GM18499 (cell line): Measurements from ENCODE around the gene BRPF1.
"Not testable (repeated sequence)": the region's sequence is repeated elsewhere in the genome, so short reads cannot be mapped to it uniquely, and the experiment has no call there.

ENCODE experiments used
- ATAC-seq: cut with Tn5 transposase; IDR thresholded peaks from one replicate; pipeline ENCODE4 v1.9.1; 2021; ENCODE audit warnings: moderate number of reproducible peaks; ENCODE audit not compliant: insufficient read depth, unreplicated experiment

Gene BRPF1

GRCh38 chr3:9765865-9766264 is 34.3 kb downstream of the BRPF1 start:
- no peak for ATAC-seq

- no peak for ATAC-seq
Observed at GRCh38 chr3:9767418-9767817, 35.9 kb downstream of the BRPF1 start.

DNA sequence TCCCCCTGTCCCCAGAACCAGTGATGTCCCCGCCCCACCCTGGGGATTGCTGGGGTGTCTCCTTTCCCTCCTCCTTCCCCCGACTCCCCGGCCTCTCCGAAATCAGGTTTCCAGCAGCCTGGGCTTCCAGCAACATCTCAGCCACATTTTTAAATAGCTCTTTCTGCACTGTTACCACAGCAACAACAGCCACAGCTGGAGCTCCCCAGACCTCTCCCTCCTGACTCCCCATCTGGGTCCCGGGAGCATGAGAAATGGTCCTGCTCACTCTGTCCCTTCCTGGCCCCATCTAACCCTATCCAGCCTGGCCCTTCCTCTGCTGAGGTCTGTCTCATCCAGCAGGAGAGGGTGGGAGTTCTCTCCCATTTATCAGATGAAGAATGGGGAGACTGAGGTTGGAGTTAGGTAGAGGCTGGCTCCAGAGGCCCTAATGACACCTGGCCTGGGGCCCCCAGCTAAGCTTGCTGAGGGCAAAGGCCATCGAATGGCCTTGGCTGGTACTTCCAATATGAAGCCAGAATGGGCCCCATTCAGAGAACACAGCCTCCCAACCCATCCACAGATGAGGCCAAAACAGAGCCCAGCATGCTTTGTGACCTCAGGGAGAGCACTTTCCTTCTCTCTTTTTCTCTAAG is 36.7 kb downstream of the BRPF1 start:
- ATAC-seq, result no peak

GRCh38 chr3:9769012-9769411 is 37.5 kb downstream of the BRPF1 start:
- ATAC-seq, result no peak

- ATAC-seq, result no peak
Observed at GRCh38 chr3:9769426-9770275, 38.1 kb downstream of the BRPF1 start, which contains the start of gene CAMK1. CAMK1 (minus strand) TSS chr3:9769947; CDS start chr3:9767749, 2,198 bp downstream.

DNA sequence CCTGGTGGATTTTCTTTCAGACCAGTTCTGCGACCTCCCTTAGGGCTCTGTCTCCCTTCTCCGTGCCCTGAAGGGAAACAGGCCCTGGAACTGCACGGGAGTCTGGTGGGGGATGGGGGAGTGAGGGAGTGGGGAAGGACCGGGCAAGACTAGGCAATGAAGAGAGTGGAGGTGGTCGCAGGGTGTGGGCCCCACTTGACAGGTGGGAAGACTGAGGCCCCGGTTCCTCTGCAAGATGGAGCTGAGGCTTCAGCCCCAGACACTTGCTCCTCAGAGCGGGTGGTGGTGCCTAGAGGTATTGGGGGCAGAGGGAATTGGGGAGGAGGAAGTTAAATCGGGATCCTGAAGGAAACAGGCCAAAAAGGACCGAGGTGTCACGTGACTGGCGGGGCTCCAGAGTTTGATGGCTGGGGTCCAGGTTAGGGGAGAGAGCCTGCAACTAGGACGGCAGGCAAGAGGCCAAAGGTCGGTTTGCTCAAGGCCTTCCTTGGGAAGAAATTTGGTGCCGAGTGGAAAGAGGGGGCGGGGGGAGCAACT is 38.8 kb downstream of the BRPF1 start:
- ATAC-seq, result no peak

DNA sequence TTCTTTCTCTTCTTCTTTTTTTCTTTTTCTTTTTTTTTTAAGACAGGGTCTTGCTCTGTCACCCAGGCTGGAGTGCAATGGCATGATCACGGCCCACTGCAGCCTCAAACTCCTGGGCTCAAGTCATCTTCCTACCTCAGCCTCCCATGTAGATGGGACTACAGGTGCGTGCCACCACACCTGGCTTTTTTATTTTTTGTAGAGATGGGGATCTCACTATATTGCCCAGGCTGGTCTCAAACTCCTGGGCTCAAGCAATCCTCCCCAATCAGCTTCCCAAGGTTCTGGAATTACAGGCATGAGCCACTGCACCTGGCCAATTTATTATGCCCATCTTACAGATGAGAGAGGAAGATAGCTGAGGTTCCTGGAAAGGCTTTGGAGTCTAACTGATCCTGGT is 39.5 kb downstream of the BRPF1 start:
- not testable (repeated sequence) for ATAC-seq

DNA sequence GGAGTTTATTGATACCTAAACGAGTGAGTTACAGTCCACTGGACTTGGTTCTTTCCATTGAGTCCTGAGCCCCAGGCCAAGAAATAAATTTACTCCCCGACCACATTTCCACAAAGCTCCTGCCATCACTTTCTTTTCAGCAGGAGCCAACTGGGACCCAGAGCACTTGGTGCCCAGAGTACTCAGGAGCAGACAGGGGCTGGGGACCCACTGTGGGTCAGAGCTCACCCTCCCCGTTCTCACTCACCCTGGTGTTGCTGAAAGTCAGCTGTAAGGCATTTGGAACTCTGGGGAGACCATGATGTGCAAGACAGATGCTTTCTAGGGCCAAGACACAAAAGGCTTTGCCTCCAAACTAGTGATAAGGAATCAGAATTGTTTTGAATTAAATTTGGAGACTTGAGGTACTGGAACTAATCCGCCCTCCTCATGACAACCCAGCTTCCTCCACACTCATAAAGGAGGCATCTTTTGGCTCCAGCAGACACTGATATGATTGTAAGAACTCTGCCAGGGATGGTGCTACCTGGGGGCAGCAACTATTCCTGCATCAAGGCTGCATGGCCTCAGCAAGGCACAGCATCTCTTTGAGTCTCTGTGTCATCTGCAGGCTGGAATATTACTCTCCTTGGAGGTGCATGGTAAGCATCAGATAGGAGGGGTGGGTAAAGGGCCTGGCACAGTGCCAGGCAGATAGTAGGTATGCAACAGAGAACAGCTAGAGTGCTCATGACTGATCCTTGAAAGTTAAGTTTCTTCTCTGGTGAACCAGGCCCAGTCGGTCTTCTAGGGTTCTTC is 45.6 kb downstream of the BRPF1 start:
- no peak for ATAC-seq

DNA sequence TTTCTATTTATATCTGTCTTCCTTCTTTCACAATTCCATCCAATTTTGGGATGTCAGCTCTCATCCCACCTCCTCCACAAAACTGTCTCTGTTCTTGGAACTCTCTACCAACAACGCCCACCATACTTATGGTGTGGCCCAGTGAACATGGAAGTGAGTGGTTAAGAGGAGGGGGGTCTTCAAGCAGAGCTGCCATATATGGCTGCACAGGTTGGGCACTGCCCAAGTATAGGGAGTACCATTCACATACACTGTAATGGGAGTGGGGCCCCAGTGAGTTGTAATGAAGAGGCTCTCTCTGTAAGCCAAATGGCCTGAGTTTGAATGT is 46.1 kb downstream of the BRPF1 start:
- no peak for ATAC-seq

GRCh38 chr3:9778143-9779074 is 46.9 kb downstream of the BRPF1 start:
- ATAC-seq, result no peak

DNA sequence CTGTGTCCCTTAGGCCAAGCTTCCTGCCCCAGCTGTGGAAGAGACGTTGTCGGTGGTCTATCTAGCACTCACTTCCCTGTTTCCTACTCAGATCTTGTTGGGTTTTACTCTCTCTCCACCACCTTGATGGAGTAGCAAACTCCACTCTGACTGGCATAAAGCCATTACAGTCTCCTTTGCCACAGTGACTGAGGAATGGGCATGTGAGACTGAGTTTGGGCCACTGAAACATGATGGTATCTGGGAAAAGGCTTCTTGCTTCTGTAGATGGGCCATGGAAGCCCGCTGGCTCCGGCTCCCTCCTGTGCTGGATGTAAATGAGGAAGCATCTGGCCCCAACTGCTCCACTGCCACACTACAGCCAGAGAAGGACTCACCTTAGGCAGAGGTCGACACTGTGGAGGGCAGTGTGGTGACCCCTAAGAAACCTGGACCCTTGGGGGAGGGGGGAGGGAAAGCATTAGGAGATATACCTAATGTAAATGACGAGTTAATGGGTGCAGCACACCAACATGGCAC is 47.6 kb downstream of the BRPF1 start:
- ATAC-seq, result no peak

DNA sequence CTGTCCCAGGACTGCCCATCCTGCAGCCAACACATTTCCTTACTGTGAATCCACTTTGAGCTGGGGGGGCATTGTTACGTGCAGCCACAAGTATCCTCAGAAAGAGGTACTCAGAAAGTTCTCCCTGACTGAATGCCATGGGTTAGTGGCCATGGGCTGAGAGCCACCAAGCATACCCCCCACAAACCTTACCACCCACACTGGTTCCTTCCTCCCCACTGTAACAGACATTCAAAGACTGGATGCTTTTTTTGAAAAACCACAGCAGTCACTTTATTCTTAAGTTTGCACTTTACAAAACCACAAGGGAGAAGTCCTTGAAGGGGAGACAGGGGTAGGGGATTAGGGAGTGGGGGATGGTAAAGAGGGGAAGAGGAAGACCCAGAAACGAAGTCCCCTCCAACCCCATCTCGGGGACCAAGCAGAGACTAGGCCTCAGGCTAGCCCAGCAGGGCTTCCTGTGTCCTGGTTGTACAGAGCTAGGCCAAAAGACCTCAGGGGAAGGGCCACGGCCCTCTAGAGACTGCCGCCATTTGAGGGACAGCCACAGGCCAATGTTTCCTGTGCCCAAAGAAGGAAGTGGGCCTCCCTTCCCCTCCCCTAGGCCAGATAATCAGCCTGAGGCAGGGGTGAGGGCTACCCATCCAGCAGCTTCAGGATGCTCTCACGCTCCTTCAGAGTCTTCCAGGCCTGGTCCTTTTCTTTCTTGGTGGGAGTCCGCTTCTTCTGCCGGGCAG is 48.4 kb downstream of the BRPF1 start:
- peak; percentile 47 for ATAC-seq

GRCh38 chr3:9780458-9780812 is 48.9 kb downstream of the BRPF1 start:
- no peak for ATAC-seq

GRCh38 chr3:9780910-9781309 is 49.4 kb downstream of the BRPF1 start:
- no peak for ATAC-seq

DNA sequence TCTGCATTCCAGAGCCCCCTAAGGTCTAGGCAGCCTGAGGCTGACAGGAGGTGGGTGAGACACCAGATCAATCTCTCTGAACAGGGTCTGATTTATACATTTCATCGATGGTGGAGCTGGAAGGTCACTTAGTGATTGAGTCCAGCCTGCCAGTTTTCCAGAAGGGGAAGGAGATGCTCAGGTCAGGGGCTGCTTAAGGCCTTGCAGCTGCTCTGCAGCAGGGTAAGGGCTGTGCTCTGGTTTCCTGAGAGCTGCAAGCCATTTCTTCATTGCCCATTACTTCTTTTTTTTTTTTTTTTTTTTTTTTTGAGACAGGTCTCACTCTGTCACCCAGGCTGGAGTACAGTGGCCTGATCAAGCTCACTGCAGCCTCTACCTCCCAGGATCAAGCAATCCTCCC is 50.0 kb downstream of the BRPF1 start:
- no peak for ATAC-seq

DNA sequence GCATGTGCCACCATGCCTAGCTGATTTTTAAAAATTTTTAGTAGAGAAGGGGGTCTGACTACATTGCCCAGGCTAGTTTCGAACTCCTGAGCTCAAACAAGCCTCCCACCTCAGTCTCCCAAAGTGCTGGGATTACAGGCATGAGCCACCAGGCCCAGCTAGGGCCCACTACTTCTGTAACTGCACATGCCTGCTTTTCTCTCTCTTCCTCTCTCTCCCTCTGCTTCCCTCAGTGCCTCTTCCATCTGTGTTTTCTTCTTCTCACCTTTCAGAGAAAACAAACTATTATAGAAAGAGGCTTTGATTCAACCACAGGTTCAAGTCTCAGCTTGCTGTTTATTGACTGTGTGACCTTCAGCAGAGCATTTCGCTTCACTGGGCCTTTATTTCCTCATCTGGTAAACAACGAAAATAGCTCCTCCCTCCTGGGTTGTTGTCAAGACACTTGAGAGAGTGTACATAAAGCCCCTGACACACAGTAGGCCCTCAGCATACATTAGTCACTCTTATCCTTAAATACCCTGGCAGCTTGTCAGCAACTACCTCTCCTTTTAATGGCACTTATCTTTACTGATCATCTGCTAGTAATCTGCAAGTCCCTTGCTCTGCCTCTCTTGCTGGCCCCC is 50.6 kb downstream of the BRPF1 start:
- no peak for ATAC-seq

- no peak for ATAC-seq
Observed at GRCh38 chr3:9782770-9783169, 51.2 kb downstream of the BRPF1 start.

GRCh38 chr3:9783954-9784353 is 52.4 kb downstream of the BRPF1 start:
- ATAC-seq, result no peak

- no peak for ATAC-seq
Observed at GRCh38 chr3:9784965-9785364, 53.4 kb downstream of the BRPF1 start.
